Suprapubic skin (tissue), 4 donors: Measurements from ENCODE around the gene RBM38. TPM values are rescaled to one million over a fixed set of nuclear protein-coding genes. Genes with fewer than 3 reads are reported as not detected.

Experiments used
- DNase-seq, 2 donors: peaks; one replicate each; pipeline ENCODE4 v3.0.0-alpha.2; 2019; ENCODE audit warnings: low spot score in 2 of 2
- H3K27ac ChIP-seq: fragments of 200-600 bp; sonication (generic); one replicate; pipeline ENCODE4 v1.5.1; 2019
- H3K27me3 ChIP-seq: fragments of 200-600 bp; sonication (generic); one replicate; pipeline ENCODE4 v1.5.1; 2019
- H3K36me3 ChIP-seq: fragments of 200-600 bp; sonication (generic); one replicate; pipeline ENCODE4 v1.5.1; 2019
- H3K4me1 ChIP-seq: fragments of 200-600 bp; sonication (generic); one replicate; pipeline ENCODE4 v1.5.1; 2019
- H3K4me3 ChIP-seq: fragments of 200-600 bp; sonication (generic); one replicate; pipeline ENCODE4 v1.5.1; 2019; ENCODE audit warnings: mild to moderate bottlenecking
- H3K9me3 ChIP-seq: fragments of 200-600 bp; sonication (generic); one replicate; pipeline ENCODE4 v1.5.1; 2019
- CTCF ChIP-seq, 2 donors: fragments of 200-600 bp in 1 of 2; fragments of 450-650 bp in 1 of 2; sonication (generic) in 1 of 2; IDR thresholded peaks; one replicate each; pipeline ENCODE4 v1.5.1; 2016 to 2019; ENCODE audit warnings: antibody characterized with exemption in 2 of 2, mild to moderate bottlenecking in 1 of 2, moderate library complexity in 1 of 2
- EP300 ChIP-seq: sonication (generic); formaldehyde crosslinking; IDR thresholded peaks from one replicate; pipeline ENCODE4 v1.6.1; 2017; ENCODE audit warnings: antibody characterized with exemption
- POLR2A ChIP-seq, 2 donors: fragments of 450-650 bp; IDR thresholded peaks; one replicate each; pipeline ENCODE4 v1.6.1; 2017; ENCODE audit warnings: antibody characterized with exemption in 2 of 2, mild to moderate bottlenecking in 2 of 2, moderate library complexity in 2 of 2
- POLR2AphosphoS5 ChIP-seq, 3 donors: sonication (generic); formaldehyde crosslinking; IDR thresholded peaks; one replicate each; pipeline ENCODE4 v1.6.1; 2017; ENCODE audit warnings: antibody characterized with exemption in 3 of 3
- WGBS: methylation state at CpG from one replicate; pipeline ENCODE4 v1.1.5; 2018; 5-methylcytosine and 5-hydroxymethylcytosine counted together
- total RNA-seq, 4 donors: library from RNA; depleted of rRNA; stranded (reverse); fragments of >200 nt; gene quantifications; one replicate each; pipeline ENCODE4 v1.1.0, GENCODE V29; 2016

Gene RBM38
- total RNA-seq, 4 donors from 2014 or later: 8.7 to 16.7 (median 12.8) TPM

- no peak overlapping the region for H3K27ac ChIP-seq
- peaks cover 71% of the 10 kb centered on the region for H3K36me3 ChIP-seq
- H3K27me3 ChIP-seq: no peaks in the 10 kb centered on the region
- H3K9me3 ChIP-seq: no peaks in the 10 kb centered on the region
- H3K4me1 ChIP-seq: no peaks in the 10 kb centered on the region
- WGBS: 91% methylated on average over 16 of the region's 16 CpGs
- H3K4me3 ChIP-seq: no peak overlapping the region
- no peak for DNase-seq
- TF ChIP-seq POLR2A (IDR thresholded peaks at IDR 0.05) (no peak), CTCF (IDR thresholded peaks at IDR 0.05) (no peak)
Observed at GRCh38 chr20:57378107-57378506, 13.1 kb upstream of the RBM38 start.

GRCh38 chr20:57378646-57379262 lies 12.4 kb upstream of the RBM38 start:
- Histone ChIP-seq H3K27ac (no peak overlapping the region), H3K36me3 (peaks cover 64% of the 10 kb centered on the region), H3K4me1 (no peaks in the 10 kb centered on the region), H3K9me3 (no peaks in the 10 kb centered on the region), H3K27me3 (no peaks in the 10 kb centered on the region), H3K4me3 (no peak overlapping the region)
- TF ChIP-seq EP300: no peak
- no peak for TF ChIP-seq POLR2A (IDR thresholded peaks at IDR 0.05)
- no peak for TF ChIP-seq POLR2AphosphoS5 (IDR thresholded peaks at IDR 0.05)
- TF ChIP-seq CTCF (IDR thresholded peaks at IDR 0.05): no peak
- WGBS: 94% methylated on average over 4 of the region's 4 CpGs
- no peak for DNase-seq

GRCh38 chr20:57379263-57379647 lies 11.9 kb upstream of the RBM38 start:
- Histone ChIP-seq H3K9me3 (no peaks in the 10 kb centered on the region), H3K4me1 (no peaks in the 10 kb centered on the region), H3K27ac (no peak overlapping the region), H3K4me3 (no peak overlapping the region), H3K36me3 (peaks cover 61% of the 10 kb centered on the region), H3K27me3 (no peaks in the 10 kb centered on the region)
- TF ChIP-seq CTCF (IDR thresholded peaks at IDR 0.05) (no peak), POLR2A (IDR thresholded peaks at IDR 0.05) (no peak), POLR2AphosphoS5 (IDR thresholded peaks at IDR 0.05) (no peak), EP300 (no peak)
- WGBS: 83% methylated on average over 5 of the region's 5 CpGs
- DNase-seq: no peak

- WGBS: 81% methylated on average over 10 of the region's 10 CpGs
- H3K27me3 ChIP-seq: no peaks in the 10 kb centered on the region
- H3K36me3 ChIP-seq: peaks cover 57% of the 10 kb centered on the region
- H3K4me1 ChIP-seq: no peaks in the 10 kb centered on the region
- H3K4me3 ChIP-seq: no peak overlapping the region
- TF ChIP-seq CTCF (IDR thresholded peaks at IDR 0.05) (no peak), EP300 (no peak), POLR2AphosphoS5 (IDR thresholded peaks at IDR 0.05) (no peak), POLR2A (IDR thresholded peaks at IDR 0.05) (no peak)
- H3K9me3 ChIP-seq: no peaks in the 10 kb centered on the region
- H3K27ac ChIP-seq: no peak overlapping the region
- DNase-seq: no peak
Observed at GRCh38 chr20:57380081-57380750, 11.0 kb upstream of the RBM38 start.

GRCh38 chr20:57381596-57382503 lies 9.3 kb upstream of the RBM38 start:
- Histone ChIP-seq H3K36me3 (peaks cover 46% of the 10 kb centered on the region), H3K4me3 (no peak overlapping the region), H3K27ac (no peak overlapping the region), H3K9me3 (no peaks in the 10 kb centered on the region), H3K27me3 (no peaks in the 10 kb centered on the region), H3K4me1 (no peaks in the 10 kb centered on the region)
- DNase-seq: peak in 1 of 2 donors; percentile 89
- WGBS: 52% methylated on average over 20 of the region's 20 CpGs
- TF ChIP-seq POLR2AphosphoS5 (IDR thresholded peaks at IDR 0.05) (no peak), CTCF (IDR thresholded peaks at IDR 0.05) (peak; percentile 85 to 90)
